Measurements from ENCODE around the gene EXOC5. TPM values are rescaled to one million over a fixed set of nuclear protein-coding genes. Genes with fewer than 3 reads are reported as not detected.
A peak's percentile ranks its signal among the peaks of the same experiment; 100 is the strongest.

Gene EXOC5, protein sequence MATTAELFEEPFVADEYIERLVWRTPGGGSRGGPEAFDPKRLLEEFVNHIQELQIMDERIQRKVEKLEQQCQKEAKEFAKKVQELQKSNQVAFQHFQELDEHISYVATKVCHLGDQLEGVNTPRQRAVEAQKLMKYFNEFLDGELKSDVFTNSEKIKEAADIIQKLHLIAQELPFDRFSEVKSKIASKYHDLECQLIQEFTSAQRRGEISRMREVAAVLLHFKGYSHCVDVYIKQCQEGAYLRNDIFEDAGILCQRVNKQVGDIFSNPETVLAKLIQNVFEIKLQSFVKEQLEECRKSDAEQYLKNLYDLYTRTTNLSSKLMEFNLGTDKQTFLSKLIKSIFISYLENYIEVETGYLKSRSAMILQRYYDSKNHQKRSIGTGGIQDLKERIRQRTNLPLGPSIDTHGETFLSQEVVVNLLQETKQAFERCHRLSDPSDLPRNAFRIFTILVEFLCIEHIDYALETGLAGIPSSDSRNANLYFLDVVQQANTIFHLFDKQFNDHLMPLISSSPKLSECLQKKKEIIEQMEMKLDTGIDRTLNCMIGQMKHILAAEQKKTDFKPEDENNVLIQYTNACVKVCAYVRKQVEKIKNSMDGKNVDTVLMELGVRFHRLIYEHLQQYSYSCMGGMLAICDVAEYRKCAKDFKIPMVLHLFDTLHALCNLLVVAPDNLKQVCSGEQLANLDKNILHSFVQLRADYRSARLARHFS
- total RNA-seq: 10 to 100 TPM; 65.0 to 68.1 TPM

DNA sequence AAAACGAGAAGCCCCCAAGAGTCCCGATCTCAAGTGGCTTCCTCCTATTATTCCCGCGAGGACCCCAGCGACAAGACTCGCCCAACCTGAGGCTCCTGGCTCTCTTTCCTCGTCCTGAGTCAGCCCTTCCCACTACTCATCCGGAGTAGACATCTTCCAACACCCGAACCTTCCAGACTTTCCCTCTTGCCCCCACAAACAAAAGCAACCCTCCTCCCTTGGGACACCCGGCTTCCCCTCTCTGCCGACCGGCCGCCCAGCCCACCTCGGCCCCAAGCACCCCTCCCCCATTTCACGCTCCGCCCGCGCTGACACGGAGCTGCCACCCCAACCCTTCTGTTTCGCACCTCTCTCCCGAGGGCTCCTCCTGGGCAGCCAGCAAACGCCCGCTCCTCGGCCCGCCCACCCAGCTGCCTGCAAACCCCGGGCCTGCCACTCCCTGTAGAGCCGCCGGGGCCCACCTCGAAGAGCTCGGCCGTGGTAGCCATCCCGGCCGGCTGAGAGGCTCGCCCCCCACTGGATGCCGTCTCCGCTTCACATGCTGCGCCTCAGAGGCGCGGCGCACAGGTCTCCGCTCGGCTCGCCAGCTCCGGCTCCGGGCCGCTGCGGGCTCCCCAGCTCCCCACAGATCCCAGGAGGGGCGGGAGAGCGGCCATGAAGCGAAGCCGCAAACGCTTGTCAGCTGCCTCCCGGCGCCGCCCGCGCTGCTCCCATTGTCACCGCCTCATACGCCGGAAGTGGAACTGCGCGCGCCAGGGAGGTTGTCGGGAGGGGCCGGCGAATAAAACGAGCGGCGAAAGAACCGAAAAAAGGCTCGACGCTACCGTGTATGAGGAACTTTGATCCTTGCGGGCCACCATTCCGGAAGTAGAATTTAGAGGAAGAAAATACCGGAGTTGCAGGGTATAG is at the start of gene EXOC5, which contains the start of gene AP5M1:
TSS of gene EXOC5 (minus strand) at position 745 of the 909 bp plus-strand sequence. CDS start at position 488, 257 bp downstream.
TSS of gene AP5M1 (plus strand) at position 811 of the 909 bp plus-strand sequence. CDS start 344 bp downstream, outside the sequence.
- Mint-ChIP-seq H3K4me3 (peak within 1 kb of the TSS; percentile 99), H3K27ac (peak within 1 kb of the TSS; percentile 99), H3K4me1 (ENCODE audit: low read depth) (peaks cover 57% of the 10 kb centered on the region), H3K9me3 (no peaks in the 10 kb centered on the region), H3K27me3 (ENCODE audit: low read depth) (no peaks in the 10 kb centered on the region), H3K36me3 (ENCODE audit: low read depth) (peaks cover 9% of the 10 kb centered on the region)
- DNase-seq: peak; percentile 95
- CTCF ChIA-PET: interaction anchor here (0.7 kb wide), 1 partner anchor 56 kb away, joined by 3 read pairs; no protein-coding TSS in a partner anchor
- intact Hi-C loops (cut with micrococcal nuclease): loop anchor here (1.0 to 10.0 kb wide), 9 partner anchors 41 to 1936 kb away; partner anchors contain the start of genes KIAA0586, KTN1, NAA30 and PELI2

DNA sequence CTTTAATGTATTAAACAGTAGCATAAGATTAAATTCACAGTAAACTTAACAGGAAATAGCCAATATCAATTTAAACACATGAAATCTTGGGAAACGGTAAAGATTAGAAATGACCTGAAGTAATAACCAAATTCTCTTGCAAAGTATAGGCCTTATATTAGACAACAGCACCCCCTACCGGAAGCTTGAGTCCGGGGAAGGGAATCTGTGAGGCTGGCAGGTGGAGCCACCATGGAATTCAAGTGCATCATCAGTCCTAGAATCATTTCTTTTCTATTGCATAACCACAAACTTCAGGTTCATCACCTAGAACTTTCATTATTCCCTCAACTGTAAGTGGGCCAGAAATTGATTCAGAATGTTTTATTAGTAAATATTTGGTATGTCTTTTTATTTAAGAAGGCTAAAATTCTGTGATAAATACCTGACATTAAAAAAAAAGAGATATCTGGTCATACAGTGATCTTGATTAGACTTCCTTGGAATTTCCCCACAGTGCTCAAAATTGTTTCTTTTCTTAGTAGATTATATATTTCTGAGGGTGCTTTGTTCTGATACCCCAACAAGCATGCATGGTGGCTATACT is 48.6 kb upstream of the EXOC5 start:
- H3K27ac Mint-ChIP-seq: no peak overlapping the region
- H3K27me3 Mint-ChIP-seq (ENCODE audit: low read depth): peaks cover 4% of the 10 kb centered on the region
- peaks cover 5% of the 10 kb centered on the region for H3K4me1 Mint-ChIP-seq (ENCODE audit: low read depth)
- no peak overlapping the region for H3K4me3 Mint-ChIP-seq
- peak; percentile 85 for DNase-seq
- intact Hi-C loops (cut with micrococcal nuclease): loop anchor here (1.0 to 2.0 kb wide), 5 partner anchors 250 to 827 kb away; no protein-coding TSS in a partner anchor
- H3K9me3 Mint-ChIP-seq: peaks cover 3% of the 10 kb centered on the region
- H3K36me3 Mint-ChIP-seq (ENCODE audit: low read depth): no peaks in the 10 kb centered on the region
- CTCF ChIA-PET: interaction anchor here (0.7 to 2.5 kb wide), 5 partner anchors 8 to 826 kb away, joined by 3 to 10 read pairs (median 5); no protein-coding TSS in a partner anchor

DNA sequence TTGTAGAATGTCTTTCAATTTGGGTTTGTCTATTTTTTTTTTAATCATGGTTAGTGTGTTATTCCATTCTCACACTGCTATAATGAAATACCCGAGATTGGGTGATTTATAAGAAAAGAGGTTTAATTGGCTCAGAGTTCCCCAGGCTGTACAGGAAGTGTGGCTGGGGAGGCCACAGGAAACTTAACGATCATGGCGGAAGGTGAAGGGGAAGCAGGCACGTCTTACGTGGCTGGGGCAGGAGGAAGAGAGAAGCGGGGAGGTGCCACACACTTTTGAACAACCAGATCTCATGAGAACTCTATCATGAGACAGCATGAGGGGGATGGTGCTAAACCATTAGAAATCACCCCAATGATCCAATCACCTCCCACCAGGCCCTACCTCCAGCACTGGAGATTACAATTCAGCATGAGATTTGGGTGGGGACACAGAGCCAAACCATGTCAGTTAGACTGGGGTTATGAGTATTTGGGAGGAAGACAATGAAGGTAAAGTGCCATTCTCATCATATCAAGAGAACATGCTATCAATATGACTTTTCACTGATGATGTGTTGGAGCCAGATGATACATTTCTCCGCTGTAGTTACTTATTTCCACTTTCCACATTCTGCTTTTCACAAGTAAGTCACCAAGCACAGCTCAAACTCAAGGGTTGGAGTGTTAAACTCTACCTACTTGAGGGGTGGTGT is 45.8 kb upstream of the EXOC5 start:
- Mint-ChIP-seq H3K27ac (no peak overlapping the region), H3K36me3 (ENCODE audit: low read depth) (no peaks in the 10 kb centered on the region), H3K9me3 (peaks cover 3% of the 10 kb centered on the region), H3K27me3 (ENCODE audit: low read depth) (peaks cover 5% of the 10 kb centered on the region), H3K4me1 (ENCODE audit: low read depth) (peaks cover 5% of the 10 kb centered on the region), H3K4me3 (no peak overlapping the region)
- CTCF ChIA-PET: interaction anchor here (0.6 to 2.5 kb wide), 3 partner anchors 23 to 823 kb away, joined by 3 to 10 read pairs (median 3); no protein-coding TSS in a partner anchor
- intact Hi-C loops (cut with micrococcal nuclease): no loop called here
- peak; percentile 12 for DNase-seq

DNA sequence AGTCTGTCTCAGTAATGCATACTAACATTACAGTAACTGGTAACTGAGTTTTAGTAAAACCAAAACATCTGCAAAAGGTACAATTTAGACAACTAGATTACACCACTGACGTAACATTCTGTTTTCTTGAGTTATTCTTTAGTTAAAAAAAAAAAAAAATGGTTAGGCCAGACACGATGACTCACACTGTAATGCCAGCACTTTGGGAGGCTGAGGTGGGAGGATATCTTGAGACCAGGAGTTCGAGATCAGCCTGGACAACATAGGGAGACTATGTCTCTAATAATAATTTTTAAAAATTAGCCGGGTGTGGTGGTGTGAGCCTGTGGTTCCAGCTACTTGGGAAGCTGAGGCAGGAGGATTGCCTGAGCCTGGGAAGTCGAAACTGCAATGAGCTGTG is 34.2 kb upstream of the EXOC5 start:
- no peaks in the 10 kb centered on the region for H3K9me3 Mint-ChIP-seq
- CTCF ChIA-PET: interaction anchor here (1.7 kb wide), 1 partner anchor 14 kb away, joined by 5 read pairs; no protein-coding TSS in a partner anchor

DNA sequence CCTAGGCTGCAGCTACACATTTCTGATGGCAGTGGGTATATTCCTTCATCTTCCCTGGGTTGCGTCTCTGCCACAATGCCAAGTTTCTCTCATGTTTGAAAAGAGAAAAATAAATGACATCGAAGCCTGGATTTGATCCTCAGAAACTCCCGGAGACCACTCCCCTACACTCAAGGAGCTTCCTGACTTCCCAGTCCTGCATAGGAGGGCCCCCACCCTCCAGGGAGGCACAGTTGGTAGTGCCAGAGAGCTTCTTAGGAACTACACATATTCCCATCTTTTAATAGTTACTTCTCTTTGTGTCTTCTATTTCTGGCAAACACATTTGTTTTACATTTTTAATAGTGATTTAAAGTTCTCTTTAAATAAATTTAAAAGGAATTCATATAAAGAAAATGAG is 30.8 kb upstream of the EXOC5 start:
- Mint-ChIP-seq H3K9me3 (no peaks in the 10 kb centered on the region), H3K27ac (no peak overlapping the region), H3K4me3 (no peak overlapping the region), H3K27me3 (ENCODE audit: low read depth) (peaks cover 4% of the 10 kb centered on the region), H3K4me1 (ENCODE audit: low read depth) (no peaks in the 10 kb centered on the region), H3K36me3 (ENCODE audit: low read depth) (no peaks in the 10 kb centered on the region)
- CTCF ChIA-PET: interaction anchor here (1.1 to 2.1 kb wide), 2 partner anchors 155 to 808 kb away, joined by 3 to 6 read pairs; no protein-coding TSS in a partner anchor
- intact Hi-C loops (cut with micrococcal nuclease): no loop called here
- no peak for DNase-seq

More for the DNA sequence above, 34.2 kb upstream of the EXOC5 start:
- H3K27ac Mint-ChIP-seq: no peak overlapping the region
- intact Hi-C loops (cut with micrococcal nuclease): no loop called here
- peaks cover 15% of the 10 kb centered on the region for H3K27me3 Mint-ChIP-seq (ENCODE audit: low read depth)
- DNase-seq: no peak
- no peaks in the 10 kb centered on the region for H3K36me3 Mint-ChIP-seq (ENCODE audit: low read depth)
- no peaks in the 10 kb centered on the region for H3K4me1 Mint-ChIP-seq (ENCODE audit: low read depth)
- H3K4me3 Mint-ChIP-seq: no peak overlapping the region

DNA sequence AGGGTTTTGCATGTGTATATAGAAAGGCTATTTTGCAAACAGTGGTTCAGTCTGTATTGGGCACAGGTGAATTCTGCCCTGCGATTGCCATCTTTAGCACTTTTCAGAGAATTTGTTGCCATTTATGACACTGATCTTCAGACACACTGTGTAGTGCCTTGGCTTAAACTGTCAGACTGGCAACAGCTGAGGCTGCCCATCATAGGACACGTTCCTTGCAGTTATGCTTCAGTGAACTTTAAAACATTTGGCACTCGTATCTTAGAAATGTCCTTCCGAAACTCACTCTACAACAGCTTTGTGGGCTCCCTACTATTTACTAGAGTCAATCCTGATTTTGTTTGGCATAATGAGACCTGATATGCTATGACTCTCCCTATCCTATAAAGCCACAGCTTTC is 29.1 kb upstream of the EXOC5 start:
- H3K9me3 Mint-ChIP-seq: no peaks in the 10 kb centered on the region
- no peak for DNase-seq
- H3K36me3 Mint-ChIP-seq (ENCODE audit: low read depth): no peaks in the 10 kb centered on the region
- intact Hi-C loops (cut with micrococcal nuclease): no loop called here
- no peak overlapping the region for H3K4me3 Mint-ChIP-seq
- no peaks in the 10 kb centered on the region for H3K27me3 Mint-ChIP-seq (ENCODE audit: low read depth)
- H3K4me1 Mint-ChIP-seq (ENCODE audit: low read depth): no peaks in the 10 kb centered on the region
- H3K27ac Mint-ChIP-seq: no peak overlapping the region
- CTCF ChIA-PET: no interaction called here

DNA sequence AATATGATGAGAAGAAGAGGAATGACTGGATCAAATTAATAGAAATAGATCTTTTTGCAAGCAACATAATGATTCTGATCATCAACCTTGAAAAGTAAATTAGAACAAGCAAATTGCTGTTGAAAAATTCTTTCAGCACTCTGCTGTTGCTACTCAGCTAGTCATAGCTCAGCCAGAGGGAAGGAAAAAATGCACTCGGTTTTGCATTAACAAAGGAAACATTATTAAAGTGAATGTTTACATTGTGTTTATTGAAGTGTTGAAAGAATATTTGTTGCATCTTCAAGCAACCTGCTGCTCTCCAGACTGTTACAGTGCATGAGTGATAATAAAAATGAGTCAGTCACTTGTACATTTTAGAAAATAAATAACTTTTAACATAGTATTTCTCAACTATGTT is 26.5 kb upstream of the EXOC5 start:
- no peaks in the 10 kb centered on the region for H3K9me3 Mint-ChIP-seq
- H3K36me3 Mint-ChIP-seq (ENCODE audit: low read depth): peaks cover 1% of the 10 kb centered on the region
- CTCF ChIA-PET: no interaction called here
- no peak overlapping the region for H3K27ac Mint-ChIP-seq
- no peaks in the 10 kb centered on the region for H3K4me1 Mint-ChIP-seq (ENCODE audit: low read depth)
- no peak for DNase-seq
- no peaks in the 10 kb centered on the region for H3K27me3 Mint-ChIP-seq (ENCODE audit: low read depth)
- intact Hi-C loops (cut with micrococcal nuclease): loop anchor here (2.0 kb wide), 1 partner anchor 634 kb away; no protein-coding TSS in a partner anchor
- no peak overlapping the region for H3K4me3 Mint-ChIP-seq

DNA sequence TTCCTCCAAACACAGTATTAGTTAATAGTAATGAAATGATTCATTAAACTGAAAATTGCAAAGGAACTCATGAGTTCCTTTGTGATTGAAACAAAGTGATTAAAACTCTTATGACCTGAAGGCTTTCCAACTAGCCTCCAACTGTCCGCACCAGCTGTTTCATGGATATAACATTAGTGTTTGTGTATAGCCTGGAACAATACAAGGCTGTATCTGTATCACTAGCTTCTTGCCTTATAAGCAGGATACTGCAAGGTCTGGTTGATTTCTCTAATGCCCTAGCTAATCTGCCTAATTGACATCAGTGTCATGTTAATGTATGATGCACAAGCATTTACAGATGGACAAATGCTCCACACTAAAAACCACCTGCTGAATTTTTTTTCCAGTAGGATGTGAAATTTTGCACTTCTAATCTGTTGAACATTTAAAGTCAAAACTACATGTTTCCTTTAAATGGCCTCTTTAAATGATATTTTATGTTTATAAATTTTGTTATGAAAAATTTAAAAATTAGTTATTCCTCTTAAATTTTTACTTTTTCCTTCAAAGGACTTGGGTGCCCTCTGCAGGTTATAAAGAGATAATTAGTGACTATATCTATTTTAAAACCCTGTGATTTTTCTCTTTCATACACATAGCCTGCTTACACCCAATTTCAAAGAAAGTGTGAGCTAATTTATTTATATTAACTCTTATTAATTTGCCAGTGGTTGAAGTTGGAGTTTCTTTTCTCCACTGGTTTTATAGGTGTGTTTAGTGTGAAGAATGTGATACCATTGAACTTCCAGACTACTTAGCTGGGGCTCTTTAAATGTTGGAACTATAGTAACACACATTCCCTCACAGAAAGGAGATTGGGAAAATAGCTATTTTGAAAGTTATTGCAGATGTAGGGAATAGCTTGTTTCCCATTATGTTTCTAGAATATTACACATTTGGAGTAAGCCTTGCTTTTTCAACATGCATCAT is 25.4 kb upstream of the EXOC5 start:
- no peak for DNase-seq
- H3K9me3 Mint-ChIP-seq: no peaks in the 10 kb centered on the region
- no peak overlapping the region for H3K27ac Mint-ChIP-seq
- intact Hi-C loops (cut with micrococcal nuclease): loop anchor here (2.0 kb wide), 1 partner anchor 633 kb away; no protein-coding TSS in a partner anchor
- H3K27me3 Mint-ChIP-seq (ENCODE audit: low read depth): no peaks in the 10 kb centered on the region
- peaks cover 1% of the 10 kb centered on the region for H3K36me3 Mint-ChIP-seq (ENCODE audit: low read depth)
- no peaks in the 10 kb centered on the region for H3K4me1 Mint-ChIP-seq (ENCODE audit: low read depth)
- H3K4me3 Mint-ChIP-seq: no peak overlapping the region
- CTCF ChIA-PET: interaction anchor here (0.7 to 1.5 kb wide), 4 partner anchors 16 to 612 kb away, joined by 3 to 4 read pairs (median 4); no protein-coding TSS in a partner anchor

DNA sequence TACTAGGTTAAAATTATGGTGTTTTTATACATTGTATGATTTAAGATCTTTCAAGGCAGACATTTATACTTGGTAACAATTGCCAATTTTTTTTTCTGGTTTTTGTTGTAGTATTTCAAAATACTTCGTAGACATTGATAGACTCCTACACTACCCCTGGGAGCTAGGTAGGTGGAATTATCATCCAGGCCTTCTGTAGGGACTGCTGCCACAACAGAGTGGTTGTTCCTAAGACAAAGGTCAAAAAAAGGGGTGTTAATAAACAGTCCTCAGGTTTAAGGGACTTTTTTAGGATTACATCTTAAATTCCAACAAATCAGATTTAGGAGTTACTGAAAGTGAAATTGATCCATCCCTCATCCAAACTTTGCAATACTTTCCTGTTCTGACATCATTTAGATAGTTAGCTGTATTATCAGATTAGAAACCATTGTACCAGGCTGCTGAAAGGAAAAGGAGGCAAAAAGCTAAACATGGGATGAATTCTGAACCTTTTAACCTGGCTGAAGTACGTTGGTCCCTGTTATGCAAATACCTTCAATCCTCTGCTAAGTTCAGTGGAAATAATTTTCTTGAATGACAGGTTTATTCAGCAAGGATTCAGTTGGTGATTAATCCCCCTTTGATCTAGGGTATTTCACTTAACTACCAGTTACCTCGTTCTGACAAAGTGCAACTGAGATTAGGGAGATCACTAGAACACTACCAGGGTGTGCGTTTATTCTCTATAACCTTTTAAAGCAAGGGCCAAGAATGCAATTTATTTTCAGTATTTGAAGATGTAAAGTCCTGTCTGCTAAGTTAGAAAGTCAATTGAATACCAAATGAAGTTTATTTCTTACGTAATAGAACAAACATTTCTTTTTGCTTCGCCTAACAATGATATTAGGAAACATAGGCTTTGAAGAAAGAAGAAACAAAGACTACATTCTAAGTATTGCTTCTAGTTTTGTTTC is 23.3 kb upstream of the EXOC5 start:
- no peaks in the 10 kb centered on the region for H3K27me3 Mint-ChIP-seq (ENCODE audit: low read depth)
- CTCF ChIA-PET: interaction anchor here (0.6 to 1.1 kb wide), 3 partner anchors 23 to 109 kb away, joined by 3 read pairs; no protein-coding TSS in a partner anchor
- H3K36me3 Mint-ChIP-seq (ENCODE audit: low read depth): peaks cover 4% of the 10 kb centered on the region
- no peaks in the 10 kb centered on the region for H3K9me3 Mint-ChIP-seq
- intact Hi-C loops (cut with micrococcal nuclease): no loop called here
- DNase-seq: no peak
- no peak overlapping the region for H3K27ac Mint-ChIP-seq
- H3K4me1 Mint-ChIP-seq (ENCODE audit: low read depth): no peaks in the 10 kb centered on the region
- H3K4me3 Mint-ChIP-seq: no peak overlapping the region
